HG03175 (cell line): Measurements from ENCODE around the gene TMTC1.

Source experiments
- ATAC-seq: cut with Tn5 transposase; IDR thresholded peaks from one replicate; pipeline ENCODE4 v1.9.1; 2021; ENCODE audit warnings: mild to moderate bottlenecking, moderate library complexity; ENCODE audit not compliant: unreplicated experiment

The TMTC1 gene

GRCh38 chr12:29497588-29497987, 286.2 kb downstream of the TMTC1 start, which contains the start of gene OVCH1:
OVCH1 (minus strand) TSS chr12:29497686; CDS start chr12:29497686, 0 bp downstream.
- no peak for ATAC-seq

- ATAC-seq, result no peak
Measured at GRCh38 chr12:29492891-29493290, 290.9 kb downstream of the TMTC1 start.

GRCh38 chr12:29486972-29487371, 296.8 kb downstream of the TMTC1 start:
- ATAC-seq, result no peak

- no peak for ATAC-seq
Measured at GRCh38 chr12:29463198-29463597, 320.5 kb downstream of the TMTC1 start.

GRCh38 chr12:29460082-29460481, 323.7 kb downstream of the TMTC1 start:
- ATAC-seq, result no peak

GRCh38 chr12:29455087-29455486, 328.7 kb downstream of the TMTC1 start:
- no peak for ATAC-seq

GRCh38 chr12:29451888-29452287, 331.9 kb downstream of the TMTC1 start:
- ATAC-seq, result no peak
